HG03045 (cell line): ENCODE measurements around the gene TGFB1I1.
"Not testable (repeated sequence)": the region's sequence is repeated elsewhere in the genome, so short reads cannot be mapped to it uniquely, and the experiment has no call there.

Source experiments
- ATAC-seq: cut with Tn5 transposase; IDR thresholded peaks from one replicate; pipeline ENCODE4 v1.9.1; 2021; ENCODE audit warnings: mild to moderate bottlenecking, moderate library complexity; ENCODE audit not compliant: unreplicated experiment

The TGFB1I1 gene

DNA sequence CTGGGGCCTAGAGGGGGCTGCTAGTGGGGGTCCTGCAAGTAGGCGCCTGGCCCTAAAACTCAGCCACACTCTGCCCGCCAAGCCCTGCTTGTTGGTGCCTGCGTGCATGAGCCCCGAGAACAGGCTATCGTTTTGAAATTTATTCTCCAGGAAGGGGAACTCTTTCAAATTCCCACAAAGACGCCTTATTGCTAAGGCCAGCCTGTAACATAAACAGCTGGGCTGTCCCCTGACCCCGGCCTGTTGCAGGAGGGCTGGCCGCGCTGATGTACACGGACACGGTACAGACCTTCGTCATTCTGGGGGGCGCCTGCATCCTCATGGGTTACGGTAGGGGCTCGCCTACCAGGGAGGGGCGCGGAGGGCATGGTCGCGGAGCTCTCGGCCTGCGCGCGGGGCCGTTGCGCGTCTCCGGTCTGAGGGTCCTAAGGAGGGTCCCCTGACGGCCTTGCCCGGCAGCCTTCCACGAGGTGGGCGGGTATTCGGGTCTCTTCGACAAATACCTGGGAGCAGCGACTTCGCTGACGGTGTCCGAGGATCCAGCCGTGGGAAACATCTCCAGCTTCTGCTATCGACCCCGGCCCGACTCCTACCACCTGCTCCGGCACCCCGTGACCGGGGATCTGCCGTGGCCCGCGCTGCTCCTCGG, 15.2 kb downstream of the TGFB1I1 start:
- no peak for ATAC-seq

DNA sequence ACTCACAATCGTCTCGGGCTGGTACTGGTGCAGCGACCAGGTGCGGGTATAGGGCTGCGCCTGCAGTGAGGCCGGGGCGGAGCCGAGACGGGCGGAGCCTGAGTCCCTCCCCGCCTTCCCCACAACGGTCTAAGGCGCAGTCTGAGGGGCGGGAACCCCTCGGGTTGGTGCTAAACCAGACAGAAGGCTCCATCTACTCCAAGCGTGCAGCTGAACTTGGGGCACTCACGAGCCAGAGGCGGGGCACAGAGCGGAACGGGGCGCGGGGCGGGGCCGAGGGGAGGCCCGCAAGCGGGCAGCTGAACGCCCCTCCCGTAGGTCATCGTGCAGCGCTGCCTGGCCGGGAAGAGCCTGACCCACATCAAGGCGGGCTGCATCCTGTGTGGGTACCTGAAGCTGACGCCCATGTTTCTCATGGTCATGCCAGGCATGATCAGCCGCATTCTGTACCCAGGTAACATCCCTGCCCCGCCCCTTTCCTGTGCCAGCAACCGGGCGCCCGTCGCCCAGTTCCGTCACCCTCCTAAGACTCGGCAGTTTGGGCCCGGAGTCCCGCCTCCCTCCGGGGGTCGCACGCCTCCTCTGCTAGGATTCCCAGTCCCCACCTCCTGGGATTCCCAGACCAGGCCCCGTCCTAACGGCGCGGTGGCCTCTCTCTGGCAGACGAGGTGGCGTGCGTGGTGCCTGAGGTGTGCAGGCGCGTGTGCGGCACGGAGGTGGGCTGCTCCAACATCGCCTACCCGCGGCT, 15.9 kb downstream of the TGFB1I1 start:
- peak; percentile 66 for ATAC-seq

DNA sequence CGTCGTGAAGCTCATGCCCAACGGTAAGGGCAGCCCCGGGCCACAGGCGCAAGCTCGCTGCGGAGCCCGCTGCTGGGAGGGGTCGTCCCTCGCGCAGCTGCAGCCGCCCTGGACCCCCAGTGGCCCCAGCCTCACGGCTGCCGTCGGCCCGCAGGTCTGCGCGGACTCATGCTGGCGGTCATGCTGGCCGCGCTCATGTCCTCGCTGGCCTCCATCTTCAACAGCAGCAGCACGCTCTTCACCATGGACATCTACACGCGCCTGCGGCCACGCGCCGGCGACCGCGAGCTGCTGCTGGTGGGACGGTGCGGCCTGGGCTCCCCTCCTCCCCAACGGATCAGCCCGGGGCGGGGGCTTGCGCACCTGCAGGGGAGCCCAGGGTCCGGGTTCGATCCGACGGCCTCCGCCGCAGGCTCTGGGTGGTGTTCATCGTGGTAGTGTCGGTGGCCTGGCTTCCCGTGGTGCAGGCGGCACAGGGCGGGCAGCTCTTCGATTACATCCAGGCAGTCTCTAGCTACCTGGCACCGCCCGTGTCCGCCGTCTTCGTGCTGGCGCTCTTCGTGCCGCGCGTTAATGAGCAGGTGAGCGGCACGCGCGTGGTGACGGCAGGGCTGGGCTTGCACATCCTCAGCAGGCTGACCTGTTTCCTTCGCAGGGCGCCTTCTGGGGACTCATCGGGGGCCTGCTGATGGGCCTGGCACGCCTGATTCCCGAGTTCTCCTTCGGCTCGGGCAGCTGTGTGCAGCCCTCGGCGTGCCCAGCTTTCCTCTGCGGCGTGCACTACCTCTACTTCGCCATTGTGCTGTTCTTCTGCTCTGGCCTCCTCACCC, 16.7 kb downstream of the TGFB1I1 start:
- no peak for ATAC-seq

DNA sequence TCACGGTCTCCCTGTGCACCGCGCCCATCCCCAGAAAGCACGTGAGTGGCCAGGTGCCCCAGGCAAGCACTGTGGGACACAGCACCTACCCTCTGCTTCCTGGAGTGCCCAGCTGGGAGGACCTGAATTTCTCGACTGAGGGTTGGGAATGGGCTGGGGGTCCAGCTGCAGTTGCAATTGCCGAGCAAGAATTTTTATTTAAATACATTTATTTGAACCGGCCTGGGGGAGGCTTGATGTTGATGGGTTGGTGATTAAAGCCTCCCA, 17.3 kb downstream of the TGFB1I1 start:
- ATAC-seq: no peak

DNA sequence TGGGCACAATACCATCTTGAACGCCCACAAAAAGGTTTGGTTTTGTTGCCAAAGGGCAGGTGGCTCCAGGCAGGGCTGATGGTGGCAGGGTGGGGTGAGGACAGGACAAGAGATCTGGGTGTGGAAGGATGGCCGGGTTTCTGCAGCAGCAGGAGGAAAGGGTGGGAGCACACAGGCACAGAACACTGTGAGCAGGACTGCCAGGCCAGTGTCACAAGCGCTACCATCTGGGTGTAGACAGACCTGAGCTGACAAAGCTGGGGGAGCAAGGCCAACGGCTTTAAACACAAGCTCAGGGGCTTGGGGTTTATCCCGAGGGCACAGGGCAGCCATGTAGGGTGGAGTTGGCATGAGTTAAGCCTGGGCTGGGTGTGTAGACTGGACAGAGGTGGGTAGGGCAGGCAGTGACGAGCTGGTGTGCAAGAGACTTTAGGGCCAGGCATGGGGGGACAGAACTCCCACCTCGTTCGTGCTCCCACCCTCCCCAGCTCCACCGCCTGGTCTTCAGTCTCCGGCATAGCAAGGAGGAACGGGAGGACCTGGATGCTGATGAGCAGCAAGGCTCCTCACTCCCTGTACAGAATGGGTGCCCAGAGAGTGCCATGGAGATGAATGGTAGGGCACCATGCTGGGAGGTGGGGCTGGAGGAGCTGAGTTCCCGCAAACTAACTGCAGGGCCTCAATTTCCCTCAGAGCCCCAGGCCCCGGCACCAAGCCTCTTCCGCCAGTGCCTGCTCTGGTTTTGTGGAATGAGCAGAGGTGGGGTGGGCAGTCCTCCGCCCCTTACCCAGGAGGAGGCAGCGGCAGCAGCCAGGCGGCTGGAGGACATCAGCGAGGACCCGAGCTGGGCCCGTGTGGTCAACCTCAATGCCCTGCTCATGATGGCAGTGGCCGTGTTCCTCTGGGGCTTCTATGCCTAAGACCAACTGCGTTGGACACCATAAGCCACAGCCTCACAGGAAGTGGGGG, 17.9 kb downstream of the TGFB1I1 start:
- ATAC-seq: no peak

DNA sequence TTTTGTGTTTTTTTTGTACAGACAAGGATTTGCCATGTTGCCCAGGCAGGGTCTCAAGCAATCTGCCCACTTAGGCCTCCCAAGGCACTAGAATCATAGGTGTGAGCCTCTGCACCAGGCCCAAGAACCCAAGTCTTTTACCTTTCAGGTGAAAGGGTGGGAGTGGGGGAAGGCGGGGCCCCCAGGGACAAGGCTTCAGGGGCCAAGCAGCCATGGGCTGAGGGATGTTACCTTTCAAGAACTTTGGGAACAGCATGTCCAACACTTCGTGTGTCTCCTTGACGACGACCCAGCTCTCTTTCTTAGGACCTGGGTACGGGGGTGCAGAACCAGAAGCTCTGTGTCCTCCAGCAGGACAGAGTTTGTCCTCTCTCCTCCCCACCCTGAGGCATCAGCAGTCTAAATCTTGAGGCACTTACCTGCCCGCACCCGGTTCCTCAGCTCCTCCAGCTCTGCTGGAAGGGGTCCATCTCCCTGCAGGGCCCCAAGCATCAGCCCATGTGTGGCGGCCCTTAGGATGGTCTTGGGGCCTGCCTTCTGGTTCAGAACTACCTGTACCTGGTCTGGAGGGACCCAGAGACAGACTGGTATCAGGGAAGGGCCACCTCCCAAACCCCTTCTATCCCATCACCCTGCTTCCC, 19.9 kb downstream of the TGFB1I1 start:
- no peak for ATAC-seq

DNA sequence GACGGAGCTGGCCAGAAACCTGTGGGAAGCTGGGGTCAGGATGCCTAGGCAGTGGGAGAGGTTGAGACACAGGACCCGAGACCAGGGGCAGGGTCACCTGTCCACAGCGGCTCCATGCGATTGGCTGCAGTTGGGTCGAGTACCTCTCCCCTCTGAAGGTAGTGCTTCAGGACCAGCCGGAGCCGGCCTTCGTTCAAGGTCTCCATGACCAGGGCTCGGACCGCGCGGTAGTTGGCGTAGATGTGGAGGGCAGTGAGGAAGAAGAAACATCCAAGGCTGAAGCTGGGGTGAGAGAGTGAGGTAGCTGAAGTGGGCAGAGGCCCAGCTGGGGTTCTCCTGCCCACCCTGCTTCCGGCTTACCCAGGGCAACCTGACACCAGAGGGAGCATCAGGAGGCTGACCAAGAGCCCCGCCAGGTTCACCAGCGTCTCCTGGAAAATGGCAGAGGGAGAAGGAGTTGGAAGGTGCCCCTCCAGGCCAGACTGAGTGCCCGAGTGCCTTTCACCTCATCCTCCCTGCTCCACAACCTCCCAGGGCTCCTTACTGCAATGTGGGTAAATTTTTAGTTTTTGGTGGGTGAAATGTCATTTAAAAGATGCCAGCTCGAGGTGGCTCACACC, 21.7 kb downstream of the TGFB1I1 start:
- ATAC-seq: no peak

DNA sequence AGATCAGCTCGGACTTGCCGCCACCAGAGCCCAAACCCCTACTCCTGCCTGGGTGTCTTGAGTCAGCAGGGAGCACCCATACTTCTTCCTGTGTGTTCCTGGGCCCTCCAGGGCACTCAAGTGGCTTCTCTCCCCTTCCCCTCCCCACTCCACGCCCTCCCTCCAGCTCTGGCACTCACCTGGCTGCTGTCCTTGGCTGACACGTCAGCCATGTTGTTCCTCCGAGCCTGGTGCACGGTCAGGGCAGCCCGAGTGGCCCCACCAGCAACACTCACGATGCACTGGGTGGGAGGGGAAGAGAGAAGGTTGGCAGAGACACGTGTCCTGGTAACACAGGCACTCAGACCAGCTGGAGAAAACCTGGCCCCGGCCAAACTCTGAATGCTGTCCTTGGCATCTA, 24.7 kb downstream of the TGFB1I1 start:
- no peak for ATAC-seq

DNA sequence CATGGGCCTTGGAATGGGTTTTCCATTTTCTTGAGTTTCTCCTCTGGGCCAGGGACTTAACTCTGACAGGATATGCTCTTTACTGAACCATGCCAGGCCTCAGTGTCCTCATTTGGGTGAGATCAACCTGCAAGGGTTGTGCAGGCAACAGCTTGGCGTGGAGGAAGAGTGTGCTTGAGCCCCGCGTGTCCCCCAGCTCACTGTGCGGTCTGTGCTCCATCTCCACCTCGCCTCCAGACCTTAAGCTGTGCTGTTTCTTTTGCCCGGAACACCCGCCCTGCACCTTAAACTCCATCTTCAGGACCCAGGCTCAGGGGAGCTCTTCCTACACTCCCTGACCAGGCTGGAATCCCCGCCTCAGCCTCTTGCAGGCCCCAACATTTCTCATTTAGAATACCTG, 26.5 kb downstream of the TGFB1I1 start:
- ATAC-seq: no peak

DNA sequence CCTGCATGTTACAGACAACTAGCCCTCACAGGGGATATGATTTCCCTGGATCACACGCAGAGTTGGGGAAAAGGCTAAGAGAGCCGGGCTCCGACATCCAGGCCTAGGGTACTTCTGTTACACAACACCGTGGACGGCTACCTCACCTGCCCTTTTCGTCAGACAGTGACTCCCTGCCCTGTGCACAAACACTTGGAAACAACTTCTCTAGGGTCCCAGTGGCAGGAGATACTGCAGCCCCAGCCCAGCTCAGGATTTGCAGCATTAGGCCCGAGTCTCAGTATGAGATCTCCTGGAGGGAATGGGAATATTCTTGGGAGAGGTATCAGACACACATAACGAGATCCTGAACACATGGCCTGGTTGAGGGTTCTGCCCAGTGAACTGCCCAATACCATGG, 28.0 kb downstream of the TGFB1I1 start:
- no peak for ATAC-seq

DNA sequence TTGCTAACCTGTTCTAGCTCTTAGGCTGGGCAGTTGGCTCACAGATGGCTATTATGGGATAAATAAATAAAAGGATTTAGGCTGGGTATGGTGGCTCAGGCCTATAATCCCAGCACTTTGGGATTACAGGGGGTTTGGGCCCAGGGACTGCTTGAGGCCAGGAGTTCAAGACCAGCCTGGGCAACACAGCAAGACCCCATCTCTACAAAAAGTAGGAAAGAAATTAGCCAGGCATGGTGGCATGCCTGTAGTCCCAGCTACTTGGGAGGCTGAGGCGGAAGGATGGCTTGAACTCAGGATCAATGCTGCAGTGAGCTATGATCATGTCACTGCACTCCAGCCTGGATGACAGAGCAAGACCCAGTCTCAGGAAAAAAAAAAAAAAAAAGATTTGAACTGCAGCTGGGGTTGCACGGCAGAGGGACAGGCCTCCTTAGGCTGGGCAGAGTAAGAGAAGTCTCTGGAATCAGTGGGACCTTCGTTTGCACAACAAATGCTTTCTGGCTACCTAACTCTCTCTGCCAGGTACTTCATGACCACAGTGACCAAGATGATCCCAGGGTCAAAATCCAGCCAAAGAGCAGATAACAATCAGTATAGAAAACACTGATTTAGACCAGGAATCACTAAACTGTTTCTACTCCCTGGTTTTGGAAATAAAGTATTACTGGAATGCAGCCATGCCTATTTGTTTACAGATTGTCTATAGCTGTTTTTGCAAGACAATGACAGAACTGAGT, 29.4 kb downstream of the TGFB1I1 start:
- ATAC-seq: no peak

DNA sequence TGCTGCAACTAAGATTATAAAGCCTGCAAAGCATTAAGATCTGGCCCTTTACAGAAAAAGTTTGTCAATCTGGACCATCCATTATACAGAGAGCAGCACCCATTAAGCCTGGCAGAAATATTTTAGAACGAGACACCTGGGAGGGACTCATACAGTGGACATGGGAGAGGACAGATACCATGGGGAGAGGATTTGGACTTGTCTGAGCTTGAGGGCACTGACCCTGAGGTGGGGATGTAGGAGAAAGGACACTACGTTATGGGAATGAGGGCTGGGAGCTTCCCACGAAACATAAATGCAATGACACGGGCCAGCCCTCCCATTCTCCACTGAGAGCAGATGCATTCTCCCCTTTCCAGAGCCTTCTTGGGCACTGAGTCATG, 30.0 kb downstream of the TGFB1I1 start:
- ATAC-seq: no peak

DNA sequence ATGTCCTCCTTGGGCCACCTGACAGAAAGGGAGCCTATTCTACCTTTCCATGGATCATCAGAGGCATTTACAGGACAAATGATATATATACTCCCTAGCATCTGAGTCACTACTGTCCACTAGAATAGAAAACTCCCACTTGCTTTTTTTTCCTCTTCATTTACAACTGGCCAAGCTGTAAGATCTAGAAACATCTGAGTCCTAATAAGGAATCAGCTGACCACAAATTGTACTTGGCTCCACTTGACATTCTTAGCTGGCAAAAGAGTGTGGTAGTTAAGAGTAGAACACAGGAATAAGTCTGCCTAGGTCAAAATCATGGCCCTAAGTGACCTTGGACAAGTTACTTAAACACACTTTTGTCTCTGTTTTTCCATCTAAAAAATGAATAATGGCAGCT, 31.0 kb downstream of the TGFB1I1 start:
- ATAC-seq: no peak

DNA sequence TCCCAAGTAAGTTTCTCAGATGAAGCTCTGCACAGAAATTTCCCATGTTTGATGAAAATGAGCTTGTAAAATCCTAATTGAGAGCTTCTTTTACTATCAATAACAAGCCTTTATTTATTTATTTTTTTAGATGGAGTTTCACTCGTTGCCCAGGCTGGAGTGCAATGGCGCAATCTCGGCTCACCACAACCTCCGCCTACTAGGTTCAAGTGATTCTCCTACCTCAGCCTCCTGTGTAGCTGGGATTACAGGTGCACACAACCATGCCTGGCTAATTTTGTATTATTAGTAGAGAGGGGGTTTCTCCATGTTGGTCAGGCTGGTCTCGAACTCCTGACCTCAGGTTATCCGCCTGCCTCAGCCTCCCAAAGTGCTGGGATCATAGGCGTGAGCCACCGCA, 31.6 kb downstream of the TGFB1I1 start:
- not testable (repeated sequence) for ATAC-seq

DNA sequence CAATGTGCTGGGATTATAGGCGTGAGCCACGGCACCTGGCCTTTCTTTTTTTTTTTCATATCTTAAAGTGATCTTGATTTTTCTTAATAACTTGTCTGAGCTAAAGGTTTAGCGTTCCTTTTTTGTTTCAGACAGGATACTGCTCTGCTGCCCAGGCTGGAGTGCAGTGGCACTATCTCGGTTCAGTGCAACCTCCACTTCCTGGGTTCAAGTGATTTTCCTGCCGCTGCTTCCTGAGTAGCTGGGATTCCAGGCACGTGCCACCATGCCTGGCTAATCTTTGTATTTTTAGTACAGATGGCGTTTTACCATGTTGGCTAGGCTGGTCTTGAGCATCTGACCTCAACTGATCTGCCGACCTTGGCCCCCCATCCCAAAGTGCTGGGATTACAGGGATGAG, 32.2 kb downstream of the TGFB1I1 start:
- no peak for ATAC-seq

DNA sequence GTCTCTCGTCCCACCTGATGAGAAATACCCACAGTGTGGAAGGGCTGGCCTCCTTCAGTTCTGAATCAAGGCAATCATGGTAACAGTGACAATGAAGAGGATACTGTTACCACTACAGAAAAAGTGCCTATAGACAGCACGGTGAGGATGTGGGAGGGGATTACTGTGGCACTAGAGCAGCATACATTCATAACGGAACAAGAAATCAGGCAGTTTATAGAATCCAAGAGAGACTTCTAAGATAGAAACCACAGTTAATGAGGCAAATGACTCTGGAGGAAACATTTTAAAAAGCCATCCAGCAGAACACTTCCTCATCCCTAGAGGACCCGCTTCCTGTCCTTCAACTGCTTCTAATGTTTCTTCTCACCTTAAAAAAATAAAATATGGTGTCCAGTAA, 33.5 kb downstream of the TGFB1I1 start:
- peak; percentile 35 for ATAC-seq

DNA sequence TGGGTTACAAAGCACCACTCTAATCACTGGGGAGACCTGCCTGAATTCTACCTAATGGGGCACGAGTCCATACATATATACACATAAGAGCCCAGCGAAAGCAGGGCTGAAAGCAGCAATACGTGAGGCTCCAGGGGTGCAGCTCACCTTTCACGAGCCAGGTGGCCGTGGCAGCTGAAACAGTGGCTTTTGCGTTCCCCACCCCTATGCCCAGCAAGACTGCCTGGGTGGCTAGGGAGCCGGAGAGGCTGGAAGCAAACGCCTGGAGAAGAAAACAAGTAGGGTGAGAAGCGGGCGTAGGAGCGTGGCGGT, 35.6 kb downstream of the TGFB1I1 start:
- no peak for ATAC-seq

DNA sequence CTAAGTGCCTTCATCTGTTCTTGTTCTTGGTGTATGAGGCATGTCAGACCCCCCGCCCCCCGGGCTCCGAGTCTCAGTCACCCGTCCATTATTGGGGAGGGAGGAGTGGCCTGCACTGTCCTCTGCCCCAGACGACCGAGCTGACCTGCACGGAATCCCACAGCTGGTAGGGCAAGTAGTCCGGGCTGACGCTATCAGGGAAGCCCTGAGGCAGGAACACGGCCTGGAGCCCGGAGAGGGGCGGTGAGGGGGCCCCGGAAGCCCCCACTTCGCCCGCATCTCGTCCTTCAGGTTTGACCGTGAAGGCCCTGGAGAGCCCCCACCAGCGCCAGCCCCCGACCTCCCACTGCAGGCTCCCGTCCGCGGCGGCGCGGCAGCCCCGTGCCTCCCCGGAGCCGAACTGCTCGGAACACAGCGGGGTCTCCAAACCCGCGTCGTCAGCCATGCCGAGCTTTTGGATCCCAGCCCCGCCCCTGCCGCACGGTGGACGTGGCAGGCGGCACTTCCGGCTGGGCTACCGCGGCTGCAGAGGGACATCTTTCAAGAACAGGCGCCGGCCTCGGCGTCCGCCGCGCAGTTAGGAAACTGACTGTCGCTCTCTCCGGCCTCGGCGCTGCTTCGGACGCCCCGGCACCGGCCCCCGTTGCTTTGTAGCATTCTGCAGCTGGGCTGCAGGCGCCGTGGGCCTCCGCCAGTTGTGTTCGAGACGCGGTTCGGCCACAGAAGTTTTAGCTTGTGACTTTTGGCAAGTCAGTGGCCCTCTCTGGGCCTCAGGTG, 36.2 kb downstream of the TGFB1I1 start, which contains the start of gene RUSF1:
TSS of gene RUSF1 (minus strand) at position 463 of the 777 bp plus-strand sequence. CDS start at position 445, 18 bp downstream.
- ATAC-seq: peak; percentile 87
